ENCODE measurements around the gene SCN5A. TPM values are rescaled to one million over a fixed set of nuclear protein-coding genes. Genes with fewer than 3 reads are reported as not detected.
A peak's percentile ranks its signal among the peaks of the same experiment; 100 is the strongest.

Gene SCN5A
- total RNA-seq, 1 donor from 2014 or later, result 0.25 TPM

DNA sequence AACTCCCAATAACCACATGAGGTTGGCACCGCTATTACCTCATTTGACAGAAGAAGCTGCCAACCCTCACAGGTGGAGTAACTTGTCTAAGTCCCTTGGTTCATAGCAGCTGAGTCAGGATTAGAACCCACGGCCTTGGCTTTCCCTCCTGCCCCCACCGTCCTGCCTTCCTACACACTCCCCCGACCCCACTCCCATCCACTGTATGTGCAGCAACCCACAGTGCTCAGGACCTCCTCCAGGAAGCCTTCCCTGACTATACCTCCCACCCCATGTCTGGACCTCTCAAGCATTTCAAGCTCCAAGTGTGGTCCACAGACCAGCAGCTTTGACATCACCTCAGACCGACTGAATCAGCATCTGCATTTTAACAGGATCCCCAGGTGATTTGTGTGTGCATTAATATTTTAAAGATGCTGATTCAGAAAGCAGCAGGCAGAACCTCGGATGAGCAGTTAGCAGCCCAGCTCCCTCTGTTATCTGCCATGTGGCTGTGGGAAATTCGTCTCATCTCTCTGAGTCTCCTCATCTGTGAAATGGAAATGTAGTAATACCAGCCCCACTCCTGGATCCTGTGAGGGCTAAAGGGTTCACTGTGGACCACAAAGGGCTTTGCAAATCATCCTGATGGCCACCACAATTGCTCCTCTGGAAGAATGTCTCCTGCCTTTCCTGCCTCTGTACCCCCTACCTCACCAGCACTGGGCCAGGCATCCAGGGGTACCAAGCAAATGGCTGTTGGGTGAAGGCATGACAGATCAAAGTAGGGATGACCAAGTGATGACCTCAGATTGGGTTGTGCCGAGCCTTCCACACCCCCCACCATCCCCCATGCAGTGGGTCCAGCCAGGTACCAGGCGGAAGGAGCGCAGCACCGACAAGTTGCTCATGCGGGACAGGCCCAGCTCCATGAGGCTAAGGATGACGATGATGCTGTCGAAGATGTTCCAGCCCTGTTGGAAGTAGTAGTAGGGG is 62.7 kb downstream of the SCN5A start:
- no peaks in the 10 kb centered on the region for H3K36me3 Mint-ChIP-seq (ENCODE audit: low read depth)

DNA sequence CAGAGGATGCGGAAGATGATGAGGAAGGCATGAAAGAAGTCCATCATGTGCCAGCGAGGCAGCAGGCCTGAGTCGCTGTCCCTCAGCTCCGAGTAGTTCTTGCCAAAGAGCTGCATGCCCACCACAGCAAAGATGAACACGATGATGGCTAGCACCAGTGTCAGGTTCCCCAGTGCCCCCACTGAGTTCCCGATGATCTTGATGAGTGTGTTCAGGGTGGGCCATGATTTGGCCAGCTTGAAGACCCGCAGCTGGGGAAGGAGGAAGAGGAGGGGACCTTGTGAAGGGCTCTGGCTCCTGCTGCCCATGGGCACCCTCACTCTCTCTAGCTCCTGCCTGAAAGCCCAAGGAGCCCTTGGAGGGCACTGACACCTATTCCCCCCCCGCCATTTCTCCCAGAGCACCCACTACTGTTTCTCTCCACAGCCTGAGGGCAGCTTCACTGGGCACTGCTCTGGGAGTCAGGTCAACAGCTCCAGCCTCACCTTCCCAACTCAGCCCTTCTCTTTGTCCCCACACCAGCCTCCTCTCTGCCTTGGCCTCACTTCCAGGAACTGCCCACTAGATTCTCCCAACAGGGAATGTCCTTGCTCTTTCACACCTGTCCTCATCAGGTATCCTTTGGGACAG is 63.6 kb downstream of the SCN5A start:
- H3K36me3 Mint-ChIP-seq (ENCODE audit: low read depth), result no peaks in the 10 kb centered on the region
- TF ChIP-seq, protein P1, sequence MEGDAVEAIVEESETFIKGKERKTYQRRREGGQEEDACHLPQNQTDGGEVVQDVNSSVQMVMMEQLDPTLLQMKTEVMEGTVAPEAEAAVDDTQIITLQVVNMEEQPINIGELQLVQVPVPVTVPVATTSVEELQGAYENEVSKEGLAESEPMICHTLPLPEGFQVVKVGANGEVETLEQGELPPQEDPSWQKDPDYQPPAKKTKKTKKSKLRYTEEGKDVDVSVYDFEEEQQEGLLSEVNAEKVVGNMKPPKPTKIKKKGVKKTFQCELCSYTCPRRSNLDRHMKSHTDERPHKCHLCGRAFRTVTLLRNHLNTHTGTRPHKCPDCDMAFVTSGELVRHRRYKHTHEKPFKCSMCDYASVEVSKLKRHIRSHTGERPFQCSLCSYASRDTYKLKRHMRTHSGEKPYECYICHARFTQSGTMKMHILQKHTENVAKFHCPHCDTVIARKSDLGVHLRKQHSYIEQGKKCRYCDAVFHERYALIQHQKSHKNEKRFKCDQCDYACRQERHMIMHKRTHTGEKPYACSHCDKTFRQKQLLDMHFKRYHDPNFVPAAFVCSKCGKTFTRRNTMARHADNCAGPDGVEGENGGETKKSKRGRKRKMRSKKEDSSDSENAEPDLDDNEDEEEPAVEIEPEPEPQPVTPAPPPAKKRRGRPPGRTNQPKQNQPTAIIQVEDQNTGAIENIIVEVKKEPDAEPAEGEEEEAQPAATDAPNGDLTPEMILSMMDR (IDR thresholded peaks at IDR 0.05), result no peak
- H3K27ac Mint-ChIP-seq (ENCODE audit: unreplicated experiment), result no peak overlapping the region
- no peaks in the 10 kb centered on the region for H3K4me1 Mint-ChIP-seq (ENCODE audit: low read depth)
- peaks cover 15% of the 10 kb centered on the region for H3K27me3 Mint-ChIP-seq (ENCODE audit: low read depth)
- no peak overlapping the region for H3K4me3 Mint-ChIP-seq (ENCODE audit: unreplicated experiment)
- peak; percentile 50 for DNase-seq (ENCODE audit: low spot score)
- H3K9me3 Mint-ChIP-seq (ENCODE audit: low read depth), result no peaks in the 10 kb centered on the region

More for the DNA sequence above, 62.7 kb downstream of the SCN5A start:
- Mint-ChIP-seq H3K4me1 (ENCODE audit: low read depth) (no peaks in the 10 kb centered on the region), H3K4me3 (ENCODE audit: unreplicated experiment) (no peak overlapping the region), H3K9me3 (ENCODE audit: low read depth) (no peaks in the 10 kb centered on the region), H3K27ac (ENCODE audit: unreplicated experiment) (no peak overlapping the region), H3K27me3 (ENCODE audit: low read depth) (peaks cover 16% of the 10 kb centered on the region)
- DNase-seq (ENCODE audit: low spot score), result no peak
- TF ChIP-seq, protein P1 (IDR thresholded peaks at IDR 0.05), result no peak

GRCh38 chr3:38583688-38584087 is 65.8 kb downstream of the SCN5A start:
- Mint-ChIP-seq H3K36me3 (ENCODE audit: low read depth) (no peaks in the 10 kb centered on the region), H3K27me3 (ENCODE audit: low read depth) (peaks cover 3% of the 10 kb centered on the region), H3K4me3 (ENCODE audit: unreplicated experiment) (no peak overlapping the region), H3K27ac (ENCODE audit: unreplicated experiment) (no peak overlapping the region), H3K9me3 (ENCODE audit: low read depth) (no peaks in the 10 kb centered on the region), H3K4me1 (ENCODE audit: low read depth) (no peaks in the 10 kb centered on the region)
- DNase-seq (ENCODE audit: low spot score), result peak; percentile 24
- TF ChIP-seq, protein P1 (IDR thresholded peaks at IDR 0.05), result no peak

DNA sequence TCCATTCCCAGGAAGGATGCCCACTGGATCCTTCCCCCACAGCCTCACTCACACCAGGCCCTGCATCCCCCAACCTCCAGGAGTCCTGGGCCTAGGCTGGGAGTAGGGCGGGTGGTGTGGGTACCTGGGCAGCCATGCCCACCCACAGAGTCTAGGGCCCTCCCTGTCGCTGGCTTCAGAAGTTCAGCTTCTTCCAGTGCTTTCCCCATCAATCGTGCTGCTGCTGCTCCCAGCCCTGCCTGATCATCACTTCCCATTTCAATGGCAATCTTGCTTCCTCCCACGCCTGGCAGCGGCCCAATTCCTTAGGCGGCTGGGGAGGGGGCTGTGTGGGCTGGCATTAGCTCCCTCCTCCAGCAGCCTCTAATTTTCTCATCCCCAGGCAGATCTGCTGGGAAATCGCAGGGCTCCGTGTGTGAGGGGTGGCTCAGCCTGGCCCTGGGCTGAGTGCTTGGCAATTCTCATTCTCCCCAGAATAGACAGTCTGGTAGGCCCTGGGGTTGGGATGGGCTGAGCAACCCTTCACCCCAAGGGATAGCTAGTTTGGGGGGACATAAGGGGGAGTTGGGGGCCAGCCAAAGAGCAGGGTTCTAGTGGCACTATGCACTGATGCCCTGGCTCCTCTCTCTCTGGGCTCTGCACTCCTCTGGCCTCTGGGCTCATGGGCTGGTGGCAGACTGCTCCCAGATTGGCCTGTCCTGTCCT is 66.4 kb downstream of the SCN5A start:
- Mint-ChIP-seq H3K27ac (ENCODE audit: unreplicated experiment) (no peak overlapping the region), H3K27me3 (ENCODE audit: low read depth) (no peaks in the 10 kb centered on the region), H3K4me3 (ENCODE audit: unreplicated experiment) (no peak overlapping the region), H3K9me3 (ENCODE audit: low read depth) (no peaks in the 10 kb centered on the region), H3K36me3 (ENCODE audit: low read depth) (no peaks in the 10 kb centered on the region), H3K4me1 (ENCODE audit: low read depth) (no peaks in the 10 kb centered on the region)
- DNase-seq (ENCODE audit: low spot score), result no peak
- TF ChIP-seq, protein P1 (IDR thresholded peaks at IDR 0.05), result no peak

GRCh38 chr3:38582316-38582715 is 67.2 kb downstream of the SCN5A start:
- H3K9me3 Mint-ChIP-seq (ENCODE audit: low read depth), result no peaks in the 10 kb centered on the region
- no peaks in the 10 kb centered on the region for H3K27me3 Mint-ChIP-seq (ENCODE audit: low read depth)

More at GRCh38 chr3:38582316-38582715, 67.2 kb downstream of the SCN5A start:
- TF ChIP-seq, protein P1 (IDR thresholded peaks at IDR 0.05), result no peak
- Mint-ChIP-seq H3K4me3 (ENCODE audit: unreplicated experiment) (no peak overlapping the region), H3K4me1 (ENCODE audit: low read depth) (no peaks in the 10 kb centered on the region), H3K27ac (ENCODE audit: unreplicated experiment) (no peak overlapping the region), H3K36me3 (ENCODE audit: low read depth) (no peaks in the 10 kb centered on the region)
- DNase-seq (ENCODE audit: low spot score), result no peak

Measured in chondrocyte (in vitro differentiated cells).